H9 (cell line): ENCODE data around the gene ALCAM. TPM values are rescaled to one million over a fixed set of nuclear protein-coding genes. Genes with fewer than 3 reads are reported as not detected.
A peak's percentile ranks its signal among the peaks of the same experiment; 100 is the strongest.

Experiments
- DNase-seq: peaks from one replicate; pipeline ENCODE4 v3.0.0-alpha.2; 2017
- H2AFZ ChIP-seq: one replicate; pipeline ENCODE4 v1.6.1; 2013; ENCODE audit warnings: mild to moderate bottlenecking, low read length, control low read depth, moderate library complexity
- H2AK5ac ChIP-seq: 2 replicates; pipeline ENCODE4 v1.6.1; 2013; ENCODE audit warnings: low read length, control low read depth, mixed read lengths; ENCODE audit not compliant: insufficient read length
- H2BK120ac ChIP-seq: one replicate; pipeline ENCODE4 v1.6.1; 2013; ENCODE audit warnings: low read depth, mild to moderate bottlenecking, low read length, control low read depth, inconsistent platforms; ENCODE audit not compliant: poor library complexity, severe bottlenecking
- H2BK12ac ChIP-seq: 2 replicates; pipeline ENCODE4 v1.6.1; 2013; ENCODE audit warnings: low read length, control low read depth, mixed read lengths, low read depth; ENCODE audit not compliant: insufficient read length
- H2BK15ac ChIP-seq: 2 replicates; pipeline ENCODE4 v1.6.1; 2013; ENCODE audit warnings: low read depth, low read length, control low read depth
- H2BK20ac ChIP-seq: one replicate; pipeline ENCODE4 v1.6.1; 2013; ENCODE audit warnings: low read depth, mild to moderate bottlenecking, low read length, control low read depth, inconsistent platforms; ENCODE audit not compliant: poor library complexity, severe bottlenecking
- H2BK5ac ChIP-seq: 2 replicates; pipeline ENCODE4 v1.6.1; 2013; ENCODE audit warnings: low read length, control low read depth, mixed read lengths; ENCODE audit not compliant: insufficient read length
- H3K14ac ChIP-seq: 2 replicates; pipeline ENCODE4 v1.6.1; 2013; ENCODE audit warnings: low read length, control low read depth; ENCODE audit not compliant: insufficient read depth
- H3K18ac ChIP-seq: 2 replicates; pipeline ENCODE4 v1.6.1; 2013; ENCODE audit warnings: low read depth, mild to moderate bottlenecking, mixed read lengths, low read length, control low read depth; ENCODE audit not compliant: insufficient read length
- H3K23ac ChIP-seq: 2 replicates; pipeline ENCODE4 v1.6.1; 2013; ENCODE audit warnings: low read length, control low read depth, mixed read lengths, low read depth; ENCODE audit not compliant: insufficient read length
- H3K23me2 ChIP-seq: 2 replicates; pipeline ENCODE4 v1.6.1; 2013; ENCODE audit warnings: low read depth, mild to moderate bottlenecking, mixed read lengths, low read length, control low read depth; ENCODE audit not compliant: insufficient read length, poor library complexity, severe bottlenecking
- H3K27ac ChIP-seq: 2 replicates; pipeline ENCODE4 v1.5.1; 2013; ENCODE audit warnings: low read length, control low read depth, mixed read lengths, low read depth; ENCODE audit not compliant: insufficient read length
- H3K27me3 ChIP-seq: 2 replicates; pipeline ENCODE4 v1.6.1; 2013; ENCODE audit warnings: low read length, control low read depth, inconsistent platforms; ENCODE audit not compliant: insufficient read depth
- H3K4ac ChIP-seq: 2 replicates; pipeline ENCODE4 v1.6.1; 2013; ENCODE audit warnings: low read depth, mild to moderate bottlenecking, control low read depth, inconsistent platforms, low read length, moderate library complexity
- H3K4me1 ChIP-seq: 2 replicates; pipeline ENCODE4 v1.6.1; 2013; ENCODE audit warnings: low read length, control low read depth, inconsistent platforms; ENCODE audit not compliant: insufficient read depth
- H3K4me2 ChIP-seq: 2 replicates; pipeline ENCODE4 v1.6.1; 2013; ENCODE audit warnings: low read length, control low read depth, mixed read lengths; ENCODE audit not compliant: insufficient read length, insufficient read depth
- H3K56ac ChIP-seq: 2 replicates; pipeline ENCODE4 v1.6.1; 2013; ENCODE audit warnings: low read depth, mild to moderate bottlenecking, mixed read lengths, low read length, control low read depth; ENCODE audit not compliant: insufficient read length
- H3K79me1 ChIP-seq: 2 replicates; pipeline ENCODE4 v1.6.1; 2013; ENCODE audit warnings: low read depth, mild to moderate bottlenecking, moderate library complexity, low read length, control low read depth, inconsistent platforms; ENCODE audit not compliant: insufficient read depth, poor library complexity, severe bottlenecking
- H3K79me2 ChIP-seq: 2 replicates; pipeline ENCODE4 v1.6.1; 2013; ENCODE audit warnings: low read length, control low read depth, inconsistent platforms; ENCODE audit not compliant: insufficient read depth
- H3K9ac ChIP-seq: 2 replicates; pipeline ENCODE4 v1.6.1; 2013; ENCODE audit warnings: low read length, control low read depth, mixed read lengths; ENCODE audit not compliant: insufficient read length; ENCODE audit errors: extremely low read depth
- H3K9me3 ChIP-seq: one replicate; pipeline ENCODE4 v1.6.1; 2013; ENCODE audit warnings: low read depth, low read length, inconsistent platforms; ENCODE audit not compliant: control insufficient read depth
- H3T11ph ChIP-seq: one replicate; pipeline ENCODE4 v1.6.1; 2013; ENCODE audit warnings: mild to moderate bottlenecking, low read length, control low read depth, inconsistent platforms
- H4K20me1 ChIP-seq: one replicate; pipeline ENCODE4 v1.6.1; 2013; ENCODE audit not compliant: control insufficient read depth, insufficient read length, insufficient read depth
- H4K5ac ChIP-seq: 2 replicates; pipeline ENCODE4 v1.6.1; 2013; ENCODE audit warnings: low read depth, mild to moderate bottlenecking, mixed read lengths, low read length, control low read depth; ENCODE audit not compliant: insufficient read length
- H4K8ac ChIP-seq: replicated peaks from 2 replicates; pipeline ENCODE4 v1.6.1; 2013; ENCODE audit warnings: low read length, control low read depth, mixed read lengths, low read depth; ENCODE audit not compliant: insufficient read length
- H4K91ac ChIP-seq: 2 replicates; pipeline ENCODE4 v1.6.1; 2013; ENCODE audit warnings: low read depth, mild to moderate bottlenecking, moderate library complexity, mixed read lengths, low read length, control low read depth; ENCODE audit not compliant: insufficient read length
- H3K27ac Mint-ChIP-seq, 3 experiments: 2 replicates in 2 of 3; 3 replicates in 1 of 3; pipeline ENCODE4 v1.8.0; 2020 to 2021; ENCODE audit warnings: mixed read lengths in 3 of 3, mild to moderate bottlenecking in 1 of 3, moderate library complexity in 1 of 3
- H3K27me3 Mint-ChIP-seq: 2 replicates; pipeline ENCODE4 v1.8.0; 2021; ENCODE audit warnings: low read depth, mild to moderate bottlenecking, moderate library complexity, mixed read lengths
- H3K36me3 Mint-ChIP-seq, 3 experiments: 2 replicates in 2 of 3; 3 replicates in 1 of 3; pipeline ENCODE4 v1.8.0; 2020 to 2021; ENCODE audit warnings: low read depth in 3 of 3, mixed read lengths in 3 of 3; ENCODE audit not compliant: insufficient read depth in 1 of 3
- H3K4me1 Mint-ChIP-seq, 2 experiments: 2 replicates each; pipeline ENCODE4 v1.8.0; 2020; ENCODE audit warnings: mixed read lengths in 2 of 2
- H3K4me3 Mint-ChIP-seq, 2 experiments: 2 replicates in 1 of 2; 3 replicates in 1 of 2; pipeline ENCODE4 v1.8.0; 2020 to 2021; ENCODE audit warnings: mild to moderate bottlenecking in 2 of 2, mixed read lengths in 2 of 2, moderate library complexity in 1 of 2
- H3K9me3 Mint-ChIP-seq, 2 experiments: 2 replicates in 1 of 2; 3 replicates in 1 of 2; pipeline ENCODE4 v1.8.0; 2020; ENCODE audit warnings: mild to moderate bottlenecking in 2 of 2, mixed read lengths in 2 of 2, moderate library complexity in 1 of 2
- whole genome bisulfite sequencing: extraction: QIAGEN DNeasy Blood & Tissue Kit; methylation state at CpG from one replicate; pipeline ENCODE4 v1.1.7; 2013; ENCODE audit warnings: missing lambda C conversion rate, low lambda C conversion rate, mixed read lengths; ENCODE audit not compliant: insufficient read length; ENCODE audit errors: extremely low coverage; 5-methylcytosine and 5-hydroxymethylcytosine counted together
- total RNA-seq: library from RNA; stranded (reverse); gene quantifications from 2 replicates; pipeline ENCODE4 v1.2.1, GENCODE V29; 2021
- TF ChIP-seq, protein P1 (sequence below): fragments of 200-600 bp; sonication (generic); conservative IDR thresholded peaks from 3 replicates; pipeline ENCODE4 v1.8.0; 2021; ENCODE audit warnings: antibody characterized with exemption, mild to moderate bottlenecking

The ALCAM gene
- total RNA-seq, 1 experiment from 2014 or later = 43.7 TPM

DNA sequence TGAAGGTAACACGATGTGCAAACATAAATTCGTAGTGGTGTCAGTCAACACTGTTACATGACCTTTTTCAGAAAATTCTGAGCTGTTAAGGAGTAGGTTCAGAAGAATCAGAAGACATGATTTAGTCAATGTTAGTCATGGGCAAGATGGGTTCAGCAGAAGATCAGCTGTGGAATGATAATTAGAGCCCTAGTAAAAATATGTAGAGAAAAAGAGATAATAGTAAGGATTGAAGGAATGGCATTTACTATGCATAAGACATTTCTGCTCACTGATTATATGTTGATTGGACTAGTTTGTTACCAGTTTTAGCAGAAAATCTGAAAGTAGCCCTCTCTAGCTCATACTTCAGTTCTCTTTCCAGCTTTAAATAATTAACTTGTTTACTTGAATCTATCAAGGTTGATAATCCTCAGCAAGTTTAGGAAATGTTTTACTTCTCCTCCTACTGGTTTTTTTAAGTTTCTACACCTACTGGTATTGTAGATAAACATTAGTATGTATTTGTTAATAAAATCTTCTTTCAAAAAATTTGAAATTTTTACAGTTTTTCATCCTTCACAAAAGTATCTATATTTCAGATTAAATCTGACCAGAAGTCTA, 98.6 kb downstream of the ALCAM start:
- Histone ChIP-seq H3K9ac (no peak overlapping the region), H3K4ac (no peak overlapping the region), H4K91ac (no peak overlapping the region), H3K23ac (no peak overlapping the region), H3K23me2 (no peaks in the 10 kb centered on the region), H4K8ac (no peak overlapping the region), H2BK12ac (no peak overlapping the region), H4K20me1 (no peaks in the 10 kb centered on the region), H2AFZ (no peak overlapping the region), H3K56ac (no peak overlapping the region), H2BK15ac (no peak overlapping the region), H4K5ac (no peak overlapping the region), H2BK120ac (no peak overlapping the region), H3K27ac (no peak overlapping the region), H3K9me3 (no peaks in the 10 kb centered on the region), H3K27me3 (no peaks in the 10 kb centered on the region), H2AK5ac (no peak overlapping the region), H3K18ac (no peak overlapping the region), H3K79me2 (no peaks in the 10 kb centered on the region), H3K4me2 (no peak overlapping the region), H3T11ph (no peak overlapping the region), H3K14ac (no peak overlapping the region), H2BK5ac (no peak overlapping the region), H3K4me1 (no peaks in the 10 kb centered on the region), H3K79me1 (no peaks in the 10 kb centered on the region), H2BK20ac (no peak overlapping the region)
- no peak overlapping the region for H3K4me3 Mint-ChIP-seq
- H3K4me1 Mint-ChIP-seq = peaks cover 3 to 8% of the 10 kb centered on the region in 2 experiments
- no peaks in the 10 kb centered on the region for H3K36me3 Mint-ChIP-seq
- no CpG with 5 or more reads among the region's 2 CpGs for WGBS
- H3K27ac Mint-ChIP-seq = peak overlapping the region in 1 of 3 experiments; percentile 1; a peak in 2 of 7 replicates
- H3K9me3 Mint-ChIP-seq = no peaks in the 10 kb centered on the region
- TF ChIP-seq, protein P1, sequence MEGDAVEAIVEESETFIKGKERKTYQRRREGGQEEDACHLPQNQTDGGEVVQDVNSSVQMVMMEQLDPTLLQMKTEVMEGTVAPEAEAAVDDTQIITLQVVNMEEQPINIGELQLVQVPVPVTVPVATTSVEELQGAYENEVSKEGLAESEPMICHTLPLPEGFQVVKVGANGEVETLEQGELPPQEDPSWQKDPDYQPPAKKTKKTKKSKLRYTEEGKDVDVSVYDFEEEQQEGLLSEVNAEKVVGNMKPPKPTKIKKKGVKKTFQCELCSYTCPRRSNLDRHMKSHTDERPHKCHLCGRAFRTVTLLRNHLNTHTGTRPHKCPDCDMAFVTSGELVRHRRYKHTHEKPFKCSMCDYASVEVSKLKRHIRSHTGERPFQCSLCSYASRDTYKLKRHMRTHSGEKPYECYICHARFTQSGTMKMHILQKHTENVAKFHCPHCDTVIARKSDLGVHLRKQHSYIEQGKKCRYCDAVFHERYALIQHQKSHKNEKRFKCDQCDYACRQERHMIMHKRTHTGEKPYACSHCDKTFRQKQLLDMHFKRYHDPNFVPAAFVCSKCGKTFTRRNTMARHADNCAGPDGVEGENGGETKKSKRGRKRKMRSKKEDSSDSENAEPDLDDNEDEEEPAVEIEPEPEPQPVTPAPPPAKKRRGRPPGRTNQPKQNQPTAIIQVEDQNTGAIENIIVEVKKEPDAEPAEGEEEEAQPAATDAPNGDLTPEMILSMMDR = no peak
- DNase-seq = no peak
- H3K27me3 Mint-ChIP-seq = no peaks in the 10 kb centered on the region
